Right cardiac atrium (tissue), 5 donors: Measurements from ENCODE around the gene H2AZ1. TPM values are rescaled to one million over a fixed set of nuclear protein-coding genes. Genes with fewer than 3 reads are reported as not detected.
"Not testable (repeated sequence)": the region's sequence is repeated elsewhere in the genome, so short reads cannot be mapped to it uniquely, and the experiment has no call there.

ENCODE experiments used
- ATAC-seq, 2 donors: fragments of 200-7000 bp; cut with Tn5 transposase; one replicate each; pipeline versions ENCODE4 v1.8.0 to v1.9.1; 2020; ENCODE audit warnings: moderate library complexity in 2 of 2, mild to moderate bottlenecking in 1 of 2
- DNase-seq, 3 donors: peaks; one replicate each; pipeline ENCODE4 v3.0.0-alpha.2; 2020
- H3K27ac ChIP-seq: one replicate; pipeline ENCODE4 v1.5.1; 2013; ENCODE audit warnings: mild to moderate bottlenecking, low read length, control low read depth, moderate library complexity
- H3K27me3 ChIP-seq: one replicate; pipeline ENCODE4 v1.6.1; 2013; ENCODE audit not compliant: control insufficient read depth, insufficient read depth
- H3K4me1 ChIP-seq: one replicate; pipeline ENCODE4 v1.6.1; 2013; ENCODE audit warnings: low read length; ENCODE audit not compliant: control insufficient read depth, insufficient read depth
- H3K4me3 ChIP-seq: one replicate; pipeline ENCODE4 v1.5.1; 2013; ENCODE audit warnings: low read length, control low read depth
- H3K9me3 ChIP-seq: one replicate; pipeline ENCODE4 v1.6.1; 2013; ENCODE audit warnings: low read length; ENCODE audit not compliant: control insufficient read depth
- WGBS: extraction: QIAGEN DNeasy Blood & Tissue Kit; methylation state at CpG from one replicate; pipeline ENCODE4 v1.1.7; 2013; 5-methylcytosine and 5-hydroxymethylcytosine counted together
- intact Hi-C, 4 donors: fragments of 100-400 bp; cut with DNase I; formaldehyde crosslinking; loops; one replicate each; pipeline versions ENCODE4 v1.11.0 to v1.14.0; 2022 to 2023
- polyA plus RNA-seq: library from polyadenylated mRNA; stranded (reverse); fragments of 200-250 nt; gene quantifications from one replicate; pipeline ENCODE4 v1.2.3, GENCODE V29; 2013
- total RNA-seq, 4 donors: library from RNA; stranded (reverse); fragmentation: NEBNext Ultra II Directional; extraction: Animal tissue kit (Norgen Biotek cat#: 25700); gene quantifications; one replicate each; pipeline ENCODE4 v1.2.1, GENCODE V29; 2021
- donor health status: healthy with polysubstance abuse.
- donor health status: DM: no; HTN: yes; CAD: no.
- donor health status: DM: no; HTN: no; CAD: no.
- donor health status: DM: no; HTN: yes; CAD: no; lungs with severe emphysema.
- donor health status: DM: yes; HTN: yes; CAD: no.

H2AZ1 gene
- total and polyA plus RNA-seq, 5 donors, result 76.0 to 134 (median 92.0) TPM

DNA sequence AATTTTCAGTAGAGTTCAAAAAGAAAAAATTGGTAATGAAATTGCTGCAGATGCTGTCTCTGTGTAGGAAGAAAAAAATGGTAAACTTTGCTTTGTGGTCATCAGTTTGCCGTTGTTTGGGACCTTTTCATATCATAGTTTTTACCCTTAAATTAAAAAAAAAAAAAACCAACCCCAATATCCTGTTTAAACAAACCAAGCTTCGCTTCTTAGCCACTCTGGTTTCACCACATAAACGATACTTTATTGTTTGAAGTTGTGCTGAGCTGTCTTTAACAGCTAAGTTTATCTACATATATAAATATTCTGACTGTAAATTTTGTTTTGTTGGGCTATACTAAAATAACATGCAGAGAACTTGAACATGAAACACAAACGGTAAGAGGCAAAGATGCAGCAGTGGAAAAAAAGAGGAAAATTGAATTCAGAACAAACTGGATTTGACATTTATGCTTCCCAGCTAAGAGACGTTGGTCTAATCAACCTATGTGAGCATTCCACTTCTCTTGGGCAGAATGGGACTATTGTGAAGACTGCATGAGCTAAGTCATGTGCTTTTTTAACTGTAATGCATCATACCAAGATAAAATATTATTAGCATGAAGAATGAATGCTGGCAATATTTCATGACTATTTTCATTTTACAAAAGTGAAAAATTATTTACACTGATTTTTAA lies 15.7 kb upstream of the H2AZ1 start:
- H3K4me1 ChIP-seq, result no peaks in the 10 kb centered on the region
- no peak overlapping the region for H3K27ac ChIP-seq
- intact Hi-C loops, result no loop called here
- no peaks in the 10 kb centered on the region for H3K9me3 ChIP-seq
- H3K27me3 ChIP-seq, result no peaks in the 10 kb centered on the region
- WGBS, result 54% methylated on average over 5 of the region's 5 CpGs
- no peak overlapping the region for H3K4me3 ChIP-seq
- ATAC-seq (no peak), DNase-seq (no peak)

DNA sequence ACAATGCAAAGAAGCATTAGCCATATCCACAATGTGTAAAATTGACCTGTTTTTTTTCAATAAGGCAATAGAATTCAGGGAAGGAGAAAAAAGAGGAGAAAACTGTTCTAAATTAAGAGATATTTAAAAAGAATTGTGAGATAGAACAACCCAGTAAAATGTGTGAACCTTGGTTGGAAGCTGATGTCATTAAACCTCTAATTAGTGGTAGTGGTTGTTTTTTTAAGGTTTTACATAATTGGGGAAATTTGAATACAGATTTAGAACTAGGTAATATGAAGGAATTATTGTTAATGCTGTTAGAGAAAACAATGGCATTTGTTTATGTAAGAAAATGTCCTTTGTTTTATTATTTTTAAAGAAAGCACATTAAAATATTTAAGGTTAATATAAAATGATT lies 15.1 kb upstream of the H2AZ1 start:
- Histone ChIP-seq H3K4me3 (no peak overlapping the region), H3K27ac (no peak overlapping the region), H3K9me3 (no peaks in the 10 kb centered on the region), H3K27me3 (no peaks in the 10 kb centered on the region), H3K4me1 (no peaks in the 10 kb centered on the region)
- ATAC-seq (no peak), DNase-seq (no peak)
- intact Hi-C loops, result no loop called here

DNA sequence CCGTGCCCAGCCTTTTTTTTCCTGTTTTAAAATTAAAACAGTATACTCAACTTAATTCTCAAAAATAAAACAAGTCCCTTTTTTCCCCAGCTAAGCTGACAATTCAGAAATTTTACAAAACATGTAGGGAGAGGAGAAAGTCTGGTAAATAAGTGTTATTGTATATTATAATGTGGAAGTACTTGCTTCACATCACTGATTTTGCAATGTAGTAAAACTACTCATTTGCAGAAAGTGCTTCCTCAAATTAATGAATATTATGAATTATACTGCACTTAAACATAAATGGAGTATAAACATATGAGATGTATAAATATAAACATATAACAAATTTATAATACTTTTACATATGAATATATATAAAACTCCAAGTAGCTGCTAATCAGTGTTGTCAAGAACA lies 11.6 kb upstream of the H2AZ1 start:
- Histone ChIP-seq H3K4me1 (no peaks in the 10 kb centered on the region), H3K4me3 (no peak overlapping the region), H3K9me3 (no peaks in the 10 kb centered on the region), H3K27me3 (no peaks in the 10 kb centered on the region), H3K27ac (no peak overlapping the region)
- DNase-seq (no peak), ATAC-seq (no peak)
- intact Hi-C loops, result no loop called here
- WGBS, result 92% methylated on average over 1 of the region's 1 CpG

DNA sequence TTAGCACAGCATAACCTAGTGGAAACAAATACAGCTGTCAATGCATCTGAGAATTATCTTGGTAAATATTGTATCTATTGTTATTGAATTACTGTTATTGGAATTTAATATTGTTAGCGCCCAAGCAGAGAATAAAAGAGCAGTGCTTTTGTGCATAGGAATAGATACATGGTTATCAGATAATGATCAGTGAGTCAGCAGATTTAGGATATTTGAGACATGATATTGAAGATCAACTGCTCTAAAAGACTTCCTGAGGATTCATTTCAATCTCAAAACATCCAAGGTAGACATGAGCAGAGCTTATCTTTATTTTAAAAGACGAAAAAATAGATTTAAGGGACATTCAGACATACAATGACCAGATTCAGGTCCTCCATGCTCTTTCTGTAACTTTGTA lies 10.6 kb upstream of the H2AZ1 start:
- no peaks in the 10 kb centered on the region for H3K9me3 ChIP-seq
- no peaks in the 10 kb centered on the region for H3K4me1 ChIP-seq
- DNase-seq, result no peak
- no peaks in the 10 kb centered on the region for H3K27me3 ChIP-seq
- WGBS, result 84% methylated on average over 2 of the region's 2 CpGs
- intact Hi-C loops, result no loop called here
- no peak overlapping the region for H3K27ac ChIP-seq
- no peak for ATAC-seq
- no peak overlapping the region for H3K4me3 ChIP-seq

DNA sequence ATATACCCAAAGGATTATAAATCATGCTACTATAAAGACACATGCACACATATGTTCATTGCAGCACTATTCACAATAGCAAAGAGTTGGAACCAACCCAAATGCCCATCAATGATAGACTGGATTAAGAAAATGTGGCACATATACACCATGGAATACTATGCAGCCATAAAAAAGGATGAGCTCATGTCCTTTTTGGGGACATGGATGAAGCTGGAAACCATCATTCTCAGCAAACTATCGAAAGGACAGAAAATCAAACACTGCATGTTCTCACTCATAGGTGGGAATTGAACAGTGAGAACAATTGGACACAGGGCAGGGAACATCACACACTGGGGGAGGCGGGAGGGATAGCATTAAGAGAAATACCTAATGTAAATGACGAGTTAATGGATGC lies 8.1 kb upstream of the H2AZ1 start:
- H3K27ac ChIP-seq, H3K4me3 ChIP-seq, ATAC-seq, H3K4me1 ChIP-seq, H3K9me3 ChIP-seq, DNase-seq, H3K27me3 ChIP-seq, intact Hi-C loops: not testable (repeated sequence)
- WGBS, result 92% methylated on average over 3 of the region's 3 CpGs

DNA sequence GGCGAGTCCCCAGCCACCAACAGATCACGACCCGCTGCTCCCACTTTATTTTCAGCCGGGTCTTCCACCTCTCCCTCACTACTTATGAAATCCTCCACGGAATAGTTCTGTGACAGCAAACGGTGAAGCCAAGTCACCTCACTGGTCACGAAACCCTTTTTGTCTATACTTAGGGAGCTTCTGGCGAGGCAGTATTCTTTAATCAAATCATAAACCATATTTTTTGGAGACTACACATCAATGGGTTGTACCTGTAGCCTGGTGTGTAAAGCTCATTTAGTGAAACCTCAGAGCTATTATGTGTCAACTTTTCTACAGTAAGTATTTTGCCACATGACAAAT lies 809 bp upstream of the H2AZ1 start:
- Histone ChIP-seq H3K4me3 (peak overlapping the region; percentile 62), H3K9me3 (no peaks in the 10 kb centered on the region), H3K27me3 (no peaks in the 10 kb centered on the region), H3K27ac (peak overlapping the region; percentile 43), H3K4me1 (peaks cover 1% of the 10 kb centered on the region)
- ATAC-seq (no peak), DNase-seq (no peak)
- WGBS, result 1% methylated on average over 8 of the region's 8 CpGs
- intact Hi-C loops, result no loop called here

DNA sequence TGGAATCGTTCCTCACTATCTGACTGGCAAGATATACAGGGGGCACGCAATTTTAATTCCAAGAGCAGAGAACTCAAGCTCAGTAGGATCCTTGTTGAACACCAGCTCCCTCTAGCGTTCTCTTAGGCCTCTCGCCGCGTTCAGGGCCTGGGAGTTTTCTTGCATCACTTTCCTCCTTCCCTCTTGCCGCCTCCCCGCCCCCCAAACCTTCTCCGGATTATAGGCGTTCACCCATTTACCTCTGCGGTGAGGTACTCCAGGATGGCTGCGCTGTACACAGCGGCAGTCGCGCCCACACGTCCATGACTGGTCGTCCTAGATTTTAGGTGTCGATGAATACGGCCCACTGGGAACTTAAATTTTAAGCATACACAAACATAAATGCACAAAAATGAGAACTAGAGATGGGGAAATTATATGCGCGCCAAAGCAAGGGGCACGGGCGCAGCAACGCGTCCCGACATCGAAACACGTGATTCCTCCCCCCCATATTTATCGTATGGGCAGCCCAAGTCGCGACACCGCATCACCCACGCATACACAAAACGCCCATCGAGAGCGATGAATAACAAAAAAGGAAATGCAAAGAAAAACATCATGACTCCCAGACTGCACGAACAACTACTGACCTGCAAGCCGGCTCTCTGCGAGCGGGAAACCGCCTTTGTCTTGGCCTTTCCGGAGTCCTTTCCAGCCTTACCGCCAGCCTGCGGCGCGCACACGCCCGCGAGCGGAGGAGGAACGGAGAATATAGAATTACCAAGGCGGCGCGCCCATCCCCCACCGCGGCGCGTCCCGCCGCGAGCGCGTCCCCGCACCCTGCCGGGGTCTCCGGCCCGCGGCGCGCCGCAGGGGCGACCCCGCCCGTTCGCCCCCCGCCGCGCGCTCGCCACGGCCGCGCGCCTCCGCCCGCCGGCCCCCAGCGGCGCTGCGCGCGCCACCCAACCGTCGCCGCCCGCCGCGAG lies 759 bp downstream of the H2AZ1 start:
- intact Hi-C loops, result loop anchor here (5.0 to 10.0 kb wide), 5 partner anchors 55 to 387 kb away; partner anchors contain the start of genes LAMTOR3 (in 4 of the 4) and TRMT10A (in 3 of the 4)
- Histone ChIP-seq H3K4me1 (peaks cover 1% of the 10 kb centered on the region), H3K9me3 (no peaks in the 10 kb centered on the region), H3K4me3 (peak overlapping the region; percentile 62), H3K27me3 (no peaks in the 10 kb centered on the region), H3K27ac (peak overlapping the region; percentile 99)
- peak; percentile 83 to 92 (median 92) for DNase-seq
- peak; percentile 32 to 38 for ATAC-seq
- WGBS, result under 1% methylated on average over 98 of the region's 98 CpGs

DNA sequence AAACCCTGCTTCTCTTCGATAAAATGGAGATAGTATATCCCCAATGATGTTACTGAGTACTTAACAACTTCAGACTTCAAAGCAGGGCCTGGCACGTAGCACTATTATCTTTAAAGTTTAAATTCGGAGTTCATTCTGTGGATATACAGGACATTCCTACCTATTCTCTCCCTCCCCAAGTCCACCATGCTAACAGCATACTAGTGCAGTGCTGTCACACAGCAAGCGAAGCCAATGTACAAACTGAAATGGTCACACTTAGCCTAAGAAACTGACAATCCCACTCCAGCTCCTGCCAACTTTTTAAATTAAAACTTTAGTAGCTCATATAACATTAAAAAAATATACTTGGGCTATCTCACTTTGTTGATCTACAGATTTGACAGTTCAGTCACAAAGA lies 2.5 kb downstream of the H2AZ1 start:
- H3K27ac ChIP-seq, result no peak overlapping the region
- H3K9me3 ChIP-seq, result no peaks in the 10 kb centered on the region
- 69% methylated on average over 4 of the region's 4 CpGs for WGBS
- H3K27me3 ChIP-seq, result no peaks in the 10 kb centered on the region
- peaks cover 1% of the 10 kb centered on the region for H3K4me1 ChIP-seq
- intact Hi-C loops, result loop anchor here (5.0 to 10.0 kb wide), 5 partner anchors 53 to 385 kb away; partner anchors contain the start of genes LAMTOR3 (in 4 of the 4) and TRMT10A (in 3 of the 4)
- no peak overlapping the region for H3K4me3 ChIP-seq
- no peak for DNase-seq
- ATAC-seq, result no peak

DNA sequence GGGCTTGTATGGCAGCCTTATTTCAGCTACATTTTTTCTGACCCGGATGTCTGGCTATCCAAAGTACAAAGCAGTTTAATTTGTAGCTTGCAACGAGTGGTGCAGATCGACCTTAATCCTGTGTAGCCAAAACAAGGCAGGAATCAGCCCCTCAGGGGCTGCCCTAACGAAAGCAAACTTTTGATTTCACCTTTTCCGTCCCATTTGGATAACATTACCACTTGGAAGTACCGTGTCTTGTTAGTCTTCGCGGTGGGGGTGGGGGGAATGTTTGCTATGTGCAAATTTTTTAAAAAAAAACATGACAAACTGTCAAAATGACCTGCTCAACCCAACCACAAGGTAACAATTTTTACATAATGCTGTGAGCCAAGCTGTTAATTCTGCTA lies 2.9 kb downstream of the H2AZ1 start:
- H3K4me1 ChIP-seq, result peaks cover 1% of the 10 kb centered on the region
- H3K4me3 ChIP-seq, result peak overlapping the region; percentile 93
- 21% methylated on average over 8 of the region's 8 CpGs for WGBS
- peak overlapping the region; percentile 95 for H3K27ac ChIP-seq
- intact Hi-C loops, result loop anchor here (5.0 to 10.0 kb wide), 5 partner anchors 52 to 385 kb away; partner anchors contain the start of genes LAMTOR3 (in 4 of the 4) and TRMT10A (in 3 of the 4)
- H3K9me3 ChIP-seq, result no peaks in the 10 kb centered on the region
- no peak for ATAC-seq
- H3K27me3 ChIP-seq, result no peaks in the 10 kb centered on the region
- no peak for DNase-seq

DNA sequence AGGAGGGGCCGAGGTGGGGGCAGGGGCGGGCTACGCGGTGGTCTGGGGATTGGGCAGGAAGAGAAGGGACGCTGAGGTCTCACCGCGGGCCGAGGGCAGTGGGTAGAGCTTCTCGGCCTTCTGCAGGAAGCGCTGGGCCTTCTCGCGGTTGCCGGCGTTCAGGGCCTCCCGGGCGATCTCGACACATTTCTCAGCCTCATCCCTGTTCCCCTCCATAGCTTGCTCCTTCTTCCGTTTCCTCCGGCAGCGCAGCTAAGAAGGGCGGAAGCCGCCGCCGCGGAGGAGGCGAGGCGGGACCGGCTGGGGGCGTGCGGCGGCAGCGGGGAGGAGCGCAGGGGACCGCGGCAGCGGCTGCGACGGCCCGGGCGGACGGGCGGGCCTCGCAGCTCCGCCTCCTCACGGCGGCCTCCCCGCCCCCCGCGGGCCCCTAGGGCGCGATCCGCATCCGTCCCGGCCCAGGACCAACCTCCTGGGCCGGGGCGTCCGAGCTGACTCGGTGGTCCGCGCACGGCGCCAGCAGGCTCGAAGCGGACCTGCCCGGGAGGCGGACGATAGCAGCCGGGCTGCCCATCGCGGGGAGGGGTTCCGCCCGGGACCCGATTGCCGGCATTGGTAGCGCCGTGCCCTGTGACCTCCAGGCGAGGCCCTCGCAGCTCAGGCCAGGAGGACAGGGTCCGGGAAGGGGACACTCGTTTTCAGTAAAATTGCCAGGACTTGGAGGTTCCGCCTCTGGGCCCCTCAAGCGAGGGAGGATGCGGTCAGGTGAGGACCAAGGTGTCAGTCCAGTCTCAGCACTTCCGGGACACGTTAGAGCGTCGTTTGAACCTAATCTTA lies 3.5 kb downstream of the H2AZ1 start, which contains the start of gene DNAJB14:
Gene DNAJB14, minus strand, starts transcription at position 263 of the 834 bp plus-strand sequence. Its CDS starts 47 bp downstream, at position 216.
- intact Hi-C loops, result loop anchor here (5.0 to 10.0 kb wide), 5 partner anchors 52 to 384 kb away; partner anchors contain the start of genes LAMTOR3 (in 4 of the 4) and TRMT10A (in 3 of the 4)
- peak; percentile 81 to 83 for ATAC-seq
- peak within 1 kb of the TSS; percentile 95 for H3K27ac ChIP-seq
- 1% methylated on average over 87 of the region's 87 CpGs for WGBS
- H3K4me1 ChIP-seq, result peaks cover 1% of the 10 kb centered on the region
- H3K4me3 ChIP-seq, result peak within 1 kb of the TSS; percentile 93
- peak; percentile 85 to 93 (median 93) for DNase-seq
- no peaks in the 10 kb centered on the region for H3K27me3 ChIP-seq
- no peaks in the 10 kb centered on the region for H3K9me3 ChIP-seq
